DOHH2 (cell line): ENCODE measurements around the gene NCAPG2.

Experiments
- H3F3A ChIP-seq: fragments of 200-600 bp; sonication (generic), shearing (Covaris generic); 2 replicates; pipeline ENCODE4 v1.6.0; 2016; ENCODE audit warnings: antibody characterized with exemption, mild to moderate bottlenecking; ENCODE audit not compliant: control insufficient read depth, insufficient read depth
- H3K27ac ChIP-seq: fragments of 200-600 bp; sonication (generic); 2 replicates; pipeline ENCODE4 v1.5.1; 2014; ENCODE audit warnings: low read depth, mild to moderate bottlenecking, low read length, moderate library complexity
- H3K27me3 ChIP-seq: fragments of 200-600 bp; sonication (generic); 2 replicates; pipeline ENCODE4 v1.6.1; 2014; ENCODE audit warnings: mild to moderate bottlenecking, low read length, mixed read lengths; ENCODE audit not compliant: control insufficient read depth
- H3K36me3 ChIP-seq: fragments of 200-600 bp; sonication (generic); 2 replicates; pipeline ENCODE4 v1.6.1; 2014; ENCODE audit warnings: mild to moderate bottlenecking, low read length, moderate library complexity, mixed read lengths; ENCODE audit not compliant: control insufficient read depth
- H3K4me1 ChIP-seq: fragments of 200-600 bp; sonication (generic); 2 replicates; pipeline ENCODE4 v1.6.1; 2014; ENCODE audit warnings: mild to moderate bottlenecking, low read length, mixed read lengths; ENCODE audit not compliant: control insufficient read depth
- H3K4me2 ChIP-seq: fragments of 200-600 bp; sonication (generic); 2 replicates; pipeline ENCODE4 v1.6.0; 2014; ENCODE audit warnings: mild to moderate bottlenecking, low read length, moderate library complexity
- H3K4me3 ChIP-seq: fragments of 200-600 bp; sonication (generic); 2 replicates; pipeline ENCODE4 v1.5.1; 2014; ENCODE audit warnings: mild to moderate bottlenecking, low read length, mixed read lengths
- H3K79me2 ChIP-seq: fragments of 200-600 bp; sonication (generic); 2 replicates; pipeline ENCODE4 v1.6.1; 2014; ENCODE audit warnings: mild to moderate bottlenecking, low read length, mixed read lengths; ENCODE audit not compliant: control insufficient read depth
- H3K9me2 ChIP-seq: fragments of 200-600 bp; sonication (generic); replicated peaks from 2 replicates; pipeline ENCODE4 v1.6.1; 2014; ENCODE audit warnings: mild to moderate bottlenecking, low read length, mixed read lengths; ENCODE audit not compliant: control insufficient read depth
- H3K9me3 ChIP-seq: fragments of 200-600 bp; sonication (generic); 2 replicates; pipeline ENCODE4 v1.6.1; 2014; ENCODE audit warnings: antibody characterized with exemption, low read length, mixed read lengths; ENCODE audit not compliant: control insufficient read depth, insufficient read depth
- H4K20me1 ChIP-seq: fragments of 200-600 bp; sonication (generic); 2 replicates; pipeline ENCODE4 v1.6.0; 2014; ENCODE audit warnings: low read depth, mild to moderate bottlenecking, antibody characterized with exemption, low read length, moderate library complexity; ENCODE audit not compliant: control insufficient read depth, insufficient read depth
- CTCF ChIP-seq: fragments of 200-600 bp; sonication (generic); IDR thresholded peaks from one replicate; pipeline ENCODE4 v1.5.1; 2014; ENCODE audit warnings: antibody characterized with exemption, mild to moderate bottlenecking, low read depth, low read length; ENCODE audit not compliant: poor library complexity, severe bottlenecking
- EZH2phosphoT487 ChIP-seq: fragments of 200-600 bp; sonication (generic); IDR thresholded peaks from 2 replicates; pipeline ENCODE4 v1.6.1; 2017; ENCODE audit warnings: borderline replicate concordance, mild to moderate bottlenecking, antibody characterized with exemption, low read length, moderate library complexity, mixed read lengths

NCAPG2 gene

GRCh38 chr7:158616050-158616449 is 88.6 kb downstream of the NCAPG2 start:
- Histone ChIP-seq H3K9me2 (no peaks in the 10 kb centered on the region), H3F3A (peaks cover 5% of the 10 kb centered on the region; the same call in 1 of the 2 replicates), H3K27ac (no peak overlapping the region), H3K4me2 (no peak overlapping the region), H3K27me3 (no peaks in the 10 kb centered on the region), H3K4me3 (no peak overlapping the region), H3K36me3 (peaks cover 33% of the 10 kb centered on the region), H4K20me1 (0 out of 2 replicates have a peak, but pooled peaks cover 9% of the 10 kb centered on the region), H3K4me1 (peaks cover 31% of the 10 kb centered on the region), H3K9me3 (no peaks in the 10 kb centered on the region), H3K79me2 (0 out of 2 replicates have a peak, but pooled peaks cover 3% of the 10 kb centered on the region)
- TF ChIP-seq EZH2phosphoT487 (no peak), CTCF (no peak)

- H3K36me3 ChIP-seq, result peaks cover 34% of the 10 kb centered on the region
- no peaks in the 10 kb centered on the region for H3K27me3 ChIP-seq
- peaks cover 31% of the 10 kb centered on the region for H3K4me1 ChIP-seq
- TF ChIP-seq CTCF, result peak; percentile 16
- TF ChIP-seq EZH2phosphoT487, result no peak
- H3F3A ChIP-seq, result peaks cover 3% of the 10 kb centered on the region; the same call in 1 of the 2 replicates
- H3K4me3 ChIP-seq, result no peak overlapping the region
- 0 out of 2 replicates have a peak, but pooled peaks cover 7% of the 10 kb centered on the region for H4K20me1 ChIP-seq
- no peak overlapping the region for H3K4me2 ChIP-seq
- no peaks in the 10 kb centered on the region for H3K9me2 ChIP-seq
- 0 out of 2 replicates have a peak, but pooled peaks cover 3% of the 10 kb centered on the region for H3K79me2 ChIP-seq
- H3K9me3 ChIP-seq, result no peaks in the 10 kb centered on the region
- no peak overlapping the region for H3K27ac ChIP-seq
These were observed 89.9 kb downstream of the NCAPG2 start for GRCh38 chr7:158614700-158615099.

GRCh38 chr7:158613481-158613880 is 91.1 kb downstream of the NCAPG2 start:
- H3F3A ChIP-seq, result peaks cover 3% of the 10 kb centered on the region; the same call in 1 of the 2 replicates
- no peaks in the 10 kb centered on the region for H3K9me3 ChIP-seq
- peaks cover 35% of the 10 kb centered on the region for H3K4me1 ChIP-seq
- peak overlapping the region; percentile 20 for H3K27ac ChIP-seq
- H3K79me2 ChIP-seq, result 0 out of 2 replicates have a peak, but pooled peaks cover 3% of the 10 kb centered on the region
- no peaks in the 10 kb centered on the region for H3K9me2 ChIP-seq
- no peaks in the 10 kb centered on the region for H3K27me3 ChIP-seq
- peak overlapping the region; percentile 40 for H3K4me3 ChIP-seq
- H3K36me3 ChIP-seq, result peaks cover 33% of the 10 kb centered on the region
- TF ChIP-seq EZH2phosphoT487, result no peak
- no peak for TF ChIP-seq CTCF
- H3K4me2 ChIP-seq, result peak overlapping the region; percentile 56
- H4K20me1 ChIP-seq, result 0 out of 2 replicates have a peak, but pooled peaks cover 5% of the 10 kb centered on the region
